WI38 (cell line): ENCODE results near the gene TP53BP1.

Experiments
- H3K4me3 ChIP-seq: 2 replicates; pipeline ENCODE4 v1.5.1; 2011; ENCODE audit warnings: low read depth, mild to moderate bottlenecking, control low read depth, low read length
- CTCF ChIP-seq: IDR thresholded peaks from 2 replicates; pipeline ENCODE4 v1.5.1; 2012; ENCODE audit warnings: low read depth, mild to moderate bottlenecking, control low read depth, low read length

TP53BP1 gene

GRCh38 chr15:43420435-43420834, 72.5 kb downstream of the TP53BP1 start:
- TF ChIP-seq CTCF, result no peak
- H3K4me3 ChIP-seq, result no peak overlapping the region

- TF ChIP-seq CTCF, result no peak
- H3K4me3 ChIP-seq, result no peak overlapping the region
Measured at GRCh38 chr15:43414196-43414595, 78.8 kb downstream of the TP53BP1 start.

GRCh38 chr15:43412096-43412495, 80.9 kb downstream of the TP53BP1 start:
- no peak overlapping the region for H3K4me3 ChIP-seq
- TF ChIP-seq CTCF, result no peak

GRCh38 chr15:43410572-43411214, 82.3 kb downstream of the TP53BP1 start:
- no peak for TF ChIP-seq CTCF
- H3K4me3 ChIP-seq, result no peak overlapping the region

- no peak overlapping the region for H3K4me3 ChIP-seq
- no peak for TF ChIP-seq CTCF
Measured at GRCh38 chr15:43408789-43409188, 84.2 kb downstream of the TP53BP1 start.

GRCh38 chr15:43406808-43407207, 86.1 kb downstream of the TP53BP1 start:
- TF ChIP-seq CTCF, result no peak
- no peak overlapping the region for H3K4me3 ChIP-seq

- H3K4me3 ChIP-seq, result no peak overlapping the region
- no peak for TF ChIP-seq CTCF
Measured at GRCh38 chr15:43406189-43406588, 86.8 kb downstream of the TP53BP1 start.
